HG02840 (cell line): ENCODE data around the gene STXBP1.

Source experiments
- ATAC-seq: cut with Tn5 transposase; IDR thresholded peaks from one replicate; pipeline ENCODE4 v1.9.1; 2021; ENCODE audit warnings: mild to moderate bottlenecking, moderate library complexity, moderate number of reproducible peaks; ENCODE audit not compliant: unreplicated experiment, low FRiP score

The STXBP1 gene

DNA sequence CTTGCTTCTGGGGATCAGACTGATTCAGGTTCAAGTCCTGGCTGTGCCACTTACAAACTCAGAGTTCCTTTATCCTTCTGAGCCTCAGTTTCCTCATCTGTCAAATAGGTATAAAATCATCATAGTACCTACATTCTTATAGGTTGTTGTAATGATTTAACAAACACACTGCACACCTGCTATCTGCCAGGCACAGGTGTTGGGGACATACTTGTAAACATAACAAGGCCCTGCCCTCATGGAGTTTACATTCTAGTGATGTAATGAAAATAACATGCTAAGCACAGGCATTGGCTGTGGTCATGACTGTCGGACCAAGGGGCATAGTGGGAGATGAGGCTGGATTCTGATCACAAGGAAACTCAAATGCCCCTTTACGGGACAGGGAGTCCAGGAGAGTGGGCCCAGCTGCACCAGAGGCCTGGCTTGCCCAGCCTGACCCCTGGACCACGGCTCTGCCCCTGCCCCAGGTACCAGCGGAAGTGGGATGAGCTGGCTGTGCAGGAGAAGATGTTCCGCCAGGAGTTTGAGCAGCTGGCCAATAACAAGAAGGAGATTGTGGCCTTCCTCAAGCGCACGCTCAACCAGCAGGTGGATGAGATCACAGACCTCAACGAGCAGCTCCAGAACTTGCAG is 97.0 kb downstream of the STXBP1 start:
- ATAC-seq: no peak

- ATAC-seq: no peak
These were observed 98.2 kb downstream of the STXBP1 start for GRCh38 chr9:127710204-127710783.

DNA sequence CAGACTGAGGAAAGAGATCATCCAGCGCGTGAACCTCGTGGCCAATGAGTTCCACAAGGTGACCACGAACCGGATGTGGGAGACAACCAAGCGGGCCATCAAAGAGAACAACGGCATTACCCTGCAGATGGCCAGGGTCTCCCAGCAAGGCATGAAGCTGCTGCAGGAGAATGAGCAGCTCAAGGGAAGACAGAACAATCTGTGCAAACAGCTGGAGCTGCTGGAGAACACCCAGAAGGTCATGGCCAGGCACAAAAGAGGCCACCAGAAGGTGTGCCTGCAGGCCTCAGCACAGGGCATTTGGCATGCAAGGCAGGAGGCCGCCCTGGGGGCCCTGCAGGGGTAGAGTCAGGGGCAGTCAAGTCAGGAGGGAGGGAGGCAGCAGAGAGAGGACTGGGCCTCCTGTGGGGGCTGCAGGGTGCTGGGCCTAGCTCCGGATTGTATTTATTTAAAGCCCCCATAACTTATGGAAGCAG is 99.2 kb downstream of the STXBP1 start:
- ATAC-seq: no peak

DNA sequence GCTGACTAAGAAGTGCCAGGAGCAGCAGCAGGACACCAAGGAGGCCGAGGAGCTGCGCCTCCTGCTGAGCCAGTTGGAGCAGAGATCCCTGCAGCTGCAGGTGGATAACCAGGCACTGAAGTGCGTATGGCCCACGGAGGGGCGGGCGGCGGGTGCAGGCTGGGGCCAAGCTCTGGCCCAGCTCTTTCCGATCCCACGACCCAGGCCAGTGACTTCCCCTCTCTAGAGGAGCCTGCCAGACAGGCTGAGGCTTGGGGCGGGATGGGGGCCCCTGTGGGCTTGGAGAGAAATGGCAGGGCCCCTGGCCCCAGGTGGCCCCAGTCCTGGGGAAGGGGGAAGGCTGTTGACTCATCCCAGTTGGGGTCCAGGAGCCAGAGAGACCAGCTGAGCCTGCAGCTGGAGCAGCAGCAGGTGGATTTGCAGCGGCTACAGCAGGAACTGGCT is 99.8 kb downstream of the STXBP1 start:
- no peak for ATAC-seq

- ATAC-seq: no peak
These were observed 100.3 kb downstream of the STXBP1 start for GRCh38 chr9:127712371-127712770.

GRCh38 chr9:127712867-127713266 is 100.8 kb downstream of the STXBP1 start:
- no peak for ATAC-seq

GRCh38 chr9:127714020-127714750 is 102.1 kb downstream of the STXBP1 start:
- no peak for ATAC-seq

DNA sequence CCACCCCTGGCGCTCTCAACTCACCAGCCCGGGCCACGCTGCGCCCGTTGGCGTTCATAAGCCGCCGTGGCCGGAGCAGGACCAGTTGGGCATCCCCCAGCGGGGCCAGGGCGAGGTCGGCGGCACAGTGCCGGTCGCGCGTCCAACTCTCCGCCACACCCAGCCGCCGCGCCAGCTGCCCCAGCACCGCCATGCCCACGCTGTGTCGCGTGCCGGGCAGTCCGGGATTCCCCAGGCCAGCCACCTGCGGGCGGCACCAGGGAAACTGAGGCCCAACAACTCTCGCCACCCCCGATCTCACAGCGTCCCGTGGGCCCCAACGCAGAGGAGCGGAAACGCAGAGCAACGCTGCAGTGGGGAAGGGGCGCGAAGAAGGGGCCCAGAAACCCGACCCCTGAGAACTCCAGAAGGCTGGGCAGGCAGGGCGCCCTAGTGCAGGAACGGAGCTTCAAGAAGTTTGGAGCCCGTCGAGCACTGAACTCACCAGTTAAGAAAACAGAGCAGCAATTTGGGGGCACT is 102.9 kb downstream of the STXBP1 start:
- ATAC-seq: no peak

DNA sequence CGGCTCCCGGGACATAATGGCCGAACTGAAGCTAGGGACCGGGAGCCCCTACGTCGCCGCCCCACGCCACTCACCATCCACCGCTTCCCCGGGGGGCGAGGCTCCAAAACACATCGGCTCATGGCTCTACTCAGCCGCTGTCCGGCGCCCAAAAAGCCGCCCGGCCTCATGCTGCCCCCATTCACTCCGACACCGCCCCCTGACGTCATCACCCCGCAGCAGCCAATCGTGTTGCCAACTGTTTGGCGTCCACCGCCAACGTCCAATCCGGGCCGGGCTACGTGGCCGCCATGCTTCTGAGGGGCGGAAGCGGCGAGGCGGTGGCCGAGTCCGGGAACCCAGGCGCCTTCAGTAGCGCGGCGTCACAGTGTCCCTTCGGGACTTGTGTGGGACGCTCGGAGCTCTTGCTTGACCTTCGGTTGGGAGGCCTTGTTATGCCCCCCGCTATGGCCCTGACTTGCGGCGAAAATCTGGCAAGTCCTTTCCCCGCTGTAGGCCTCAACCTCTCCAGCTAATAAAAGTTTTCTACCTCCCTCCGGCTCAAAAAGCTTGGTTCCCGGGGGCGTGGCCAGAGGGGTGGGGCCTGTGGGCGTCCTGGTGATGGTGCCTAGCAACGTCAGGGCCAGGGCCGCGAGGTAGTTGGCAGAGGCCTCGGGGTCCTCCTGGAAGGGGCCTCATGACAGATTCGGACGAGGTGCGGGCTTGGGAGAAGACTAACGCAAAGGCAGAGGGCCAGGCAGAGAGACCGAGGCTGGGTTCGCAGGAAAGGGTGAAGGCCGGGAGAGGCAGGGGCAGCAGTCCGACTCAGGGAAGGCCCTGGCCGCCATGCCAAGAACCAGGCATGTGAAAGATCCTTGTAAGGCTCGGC is 103.6 kb downstream of the STXBP1 start, which contains the start of the genes PTRH1 and TTC16:
Gene PTRH1, minus strand, starts transcription at position 194 of the 868 bp plus-strand sequence. Its CDS starts 24 bp downstream, at position 170.
Gene TTC16, plus strand, starts transcription at position 610 of the 868 bp plus-strand sequence. Its CDS starts 67 bp downstream, at position 677.
- ATAC-seq: peak; percentile 91

- no peak for ATAC-seq
These were observed 104.3 kb downstream of the STXBP1 start for GRCh38 chr9:127716412-127716811.

- no peak for ATAC-seq
These were observed 105.7 kb downstream of the STXBP1 start for GRCh38 chr9:127717766-127718165.

DNA sequence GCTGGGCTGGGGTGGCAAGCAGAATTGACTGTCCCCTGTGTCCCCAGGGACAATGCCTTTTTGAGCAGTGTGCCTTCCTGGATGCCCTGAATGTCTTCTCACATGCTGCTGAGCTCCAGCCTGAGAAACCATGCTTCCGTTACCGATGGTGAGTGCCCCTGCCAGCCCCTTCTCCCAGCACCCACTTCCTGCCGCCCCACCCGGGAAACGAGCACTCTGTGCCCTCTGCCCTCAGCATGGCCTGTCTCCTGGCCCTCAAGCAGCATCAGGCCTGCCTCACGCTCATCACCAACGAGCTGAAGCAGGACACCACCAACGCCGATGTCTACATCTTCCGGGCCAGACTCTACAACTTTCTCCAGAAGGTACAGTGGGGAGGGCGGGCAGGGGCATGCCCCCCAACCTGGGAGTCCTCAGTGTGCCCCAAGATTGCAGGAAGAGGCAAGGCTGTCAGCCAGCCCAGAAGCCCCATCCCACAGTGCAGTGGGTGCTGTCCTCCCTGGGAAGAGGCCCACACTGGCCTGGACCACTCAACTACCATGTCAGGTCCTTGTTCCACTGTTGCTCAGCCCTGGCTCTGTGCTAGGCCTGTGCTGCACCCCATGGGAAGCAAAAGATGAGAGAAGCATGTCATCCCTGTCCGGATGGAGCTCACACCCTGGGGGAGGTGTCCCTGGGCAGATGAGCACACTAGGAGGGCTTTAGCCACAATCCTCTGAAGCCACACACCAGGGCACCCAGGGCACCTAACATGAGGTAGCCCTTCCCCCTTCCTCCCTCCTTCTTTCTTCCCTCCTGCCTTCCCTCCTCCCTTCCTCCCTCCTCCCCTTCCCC is 108.2 kb downstream of the STXBP1 start:
- no peak for ATAC-seq

- ATAC-seq: no peak
These were observed 108.8 kb downstream of the STXBP1 start for GRCh38 chr9:127720865-127721227.

DNA sequence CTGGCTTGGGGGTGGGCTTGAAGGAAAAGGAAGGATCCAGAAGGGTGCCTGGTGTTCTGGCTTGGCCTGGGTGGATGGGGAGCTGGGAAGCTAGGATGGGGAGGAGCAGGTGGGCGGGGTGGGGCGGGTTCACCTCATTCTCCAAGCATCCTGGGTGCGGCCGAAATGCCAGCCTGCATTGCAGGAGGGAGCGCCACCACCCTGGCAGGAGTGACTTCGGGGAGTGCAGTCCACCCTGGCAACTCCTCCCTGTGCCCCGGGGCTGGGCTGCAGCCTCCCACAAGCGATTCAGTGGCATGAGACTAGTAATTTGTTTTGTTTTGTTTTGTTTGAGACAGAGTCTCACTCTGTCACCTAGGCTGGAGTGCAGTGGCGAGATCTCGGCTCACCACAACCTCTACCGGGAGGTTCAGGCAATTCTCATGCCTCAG is 109.3 kb downstream of the STXBP1 start:
- ATAC-seq: no peak

DNA sequence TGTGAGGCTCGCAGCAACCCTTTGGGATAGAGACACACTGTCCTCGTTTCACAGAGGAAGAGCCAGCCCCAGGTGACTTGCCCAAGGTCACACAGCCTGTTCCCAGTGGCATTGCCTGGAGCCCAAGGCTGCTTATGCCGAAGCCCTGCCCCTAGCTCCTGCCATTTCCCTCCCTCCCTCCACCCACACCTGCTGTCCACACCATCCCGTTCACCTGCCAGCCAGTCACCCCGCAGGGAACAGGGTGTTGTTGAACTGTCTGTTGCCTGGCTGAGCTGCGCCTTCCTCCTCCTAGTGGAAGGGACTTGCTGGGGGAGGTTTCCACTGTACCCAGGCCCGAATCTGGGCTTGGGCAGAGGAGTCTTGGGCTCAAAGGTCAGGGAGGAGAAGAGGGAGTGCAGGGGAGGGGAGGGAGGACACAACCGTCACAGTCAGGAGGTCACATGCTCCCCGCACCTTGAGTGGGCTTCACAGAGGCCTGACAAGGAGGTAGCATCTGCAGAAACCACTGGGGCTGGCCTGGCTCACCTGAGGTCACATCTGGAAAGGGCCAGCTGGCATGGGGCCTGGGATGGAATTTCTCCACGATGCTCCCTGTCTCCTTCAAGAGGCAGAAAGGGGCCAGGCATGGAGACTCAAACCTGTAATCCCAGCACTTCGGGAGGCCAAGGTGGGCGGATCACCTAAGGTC is 110.1 kb downstream of the STXBP1 start:
- ATAC-seq: no peak

GRCh38 chr9:127723013-127723412 is 110.9 kb downstream of the STXBP1 start:
- no peak for ATAC-seq

- no peak for ATAC-seq
These were observed 111.4 kb downstream of the STXBP1 start for GRCh38 chr9:127723444-127723843.

DNA sequence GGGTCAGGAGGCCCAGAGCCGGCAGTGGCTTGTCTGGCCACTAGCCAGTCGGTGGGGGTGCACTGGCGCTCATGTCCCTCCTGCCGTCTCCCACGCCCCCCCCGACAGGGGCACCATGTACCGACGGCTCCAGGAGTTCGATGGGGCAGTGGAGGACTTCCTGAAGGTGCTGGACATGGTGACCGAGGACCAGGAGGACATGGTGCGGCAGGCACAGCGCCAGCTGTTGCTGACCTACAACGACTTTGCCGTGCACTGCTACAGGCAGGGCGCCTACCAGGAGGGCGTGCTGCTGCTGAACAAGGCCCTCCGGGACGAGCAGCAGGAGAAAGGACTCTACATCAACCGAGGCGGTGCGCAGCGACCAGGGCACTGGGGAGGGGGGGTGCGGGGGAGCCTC is 111.9 kb downstream of the STXBP1 start:
- no peak for ATAC-seq

DNA sequence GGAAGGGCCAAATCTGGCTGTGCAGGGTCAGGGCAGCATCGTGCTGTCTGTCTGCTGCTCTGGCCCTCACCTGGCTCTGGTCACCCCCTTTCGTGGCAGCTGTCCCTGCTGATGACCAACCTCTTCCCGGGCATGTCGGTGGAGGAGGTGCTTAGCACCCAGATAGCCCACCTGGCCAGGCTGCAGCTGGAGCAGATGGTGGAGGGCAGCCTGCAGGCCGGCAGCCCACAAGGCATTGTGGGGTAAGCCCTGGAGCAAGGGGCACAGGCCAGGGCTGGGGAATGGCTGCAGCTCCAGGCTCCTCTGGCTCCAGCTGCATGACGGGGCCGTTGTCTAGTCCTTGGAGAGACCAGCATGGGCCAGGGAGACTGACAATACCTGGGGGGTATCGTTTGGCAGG is 114.8 kb downstream of the STXBP1 start:
- ATAC-seq: no peak
